Fibroblast of mammary gland (primary cell): ENCODE results near the gene EPS8.

Experiments
- DNase-seq: peaks from one replicate; pipeline ENCODE4 v3.0.0-alpha.2; 2010; ENCODE audit warnings: low read depth
- H3K4me3 ChIP-seq: 2 replicates; pipeline ENCODE4 v1.5.1; 2011; ENCODE audit warnings: low read depth, mild to moderate bottlenecking, low read length, moderate library complexity; ENCODE audit not compliant: control insufficient read depth
- CTCF ChIP-seq: conservative IDR thresholded peaks from 2 replicates; pipeline ENCODE4 v1.5.1; 2011; ENCODE audit warnings: low read depth, low read length, inconsistent platforms; ENCODE audit not compliant: control insufficient read depth, insufficient read depth

Gene EPS8

GRCh38 chr12:15596174-15596573 is 193.0 kb downstream of the EPS8 start:
- H3K4me3 ChIP-seq, result no peak overlapping the region
- no peak for DNase-seq
- no peak for TF ChIP-seq CTCF

GRCh38 chr12:15592934-15593333 is 196.3 kb downstream of the EPS8 start:
- DNase-seq, result peak; percentile 44
- TF ChIP-seq CTCF, result peak; percentile 36
- no peak overlapping the region for H3K4me3 ChIP-seq

GRCh38 chr12:15591811-15592210 is 197.4 kb downstream of the EPS8 start:
- TF ChIP-seq CTCF, result no peak
- H3K4me3 ChIP-seq, result no peak overlapping the region
- DNase-seq, result no peak

- peak overlapping the region; percentile 53 for H3K4me3 ChIP-seq
- peak; percentile 94 for TF ChIP-seq CTCF
- peak; percentile 81 for DNase-seq
These were observed 198.9 kb downstream of the EPS8 start for GRCh38 chr12:15590180-15590826.

- H3K4me3 ChIP-seq, result no peak overlapping the region
- TF ChIP-seq CTCF, result no peak
- no peak for DNase-seq
These were observed 199.7 kb downstream of the EPS8 start for GRCh38 chr12:15589328-15590032.

GRCh38 chr12:15584366-15585041 is 204.7 kb downstream of the EPS8 start:
- peak; percentile 83 for DNase-seq
- peak; percentile 89 for TF ChIP-seq CTCF
- no peak overlapping the region for H3K4me3 ChIP-seq
